ENCODE results near the gene BGN. TPM values are rescaled to one million over a fixed set of nuclear protein-coding genes. Genes with fewer than 3 reads are reported as not detected.

Gene BGN
- total RNA-seq, 1 experiment from 2014 or later = 1.2 TPM

- Mint-ChIP-seq H3K27ac (no peak overlapping the region), H3K27me3 (ENCODE audit: low read depth) (peaks cover 1% of the 10 kb centered on the region; the same call in 1 of the 2 replicates), H3K9me3 (peaks cover 49 to 66% of the 10 kb centered on the region in 2 experiments), H3K4me3 (no peak overlapping the region), H3K4me1 (no peaks in the 10 kb centered on the region), H3K36me3 (ENCODE audit: insufficient read depth in 1 of 3, low read depth in 3 of 3) (peaks cover 10 to 18% (median 18%) of the 10 kb centered on the region in 3 experiments; a peak in 5 of 7 replicates)
- Histone ChIP-seq H3K79me2 (ENCODE audit: insufficient read depth, low read length) (no peaks in the 10 kb centered on the region), H2AK5ac (ENCODE audit: insufficient read length, low read length) (no peak overlapping the region), H3K27ac (ENCODE audit: insufficient read length, low read depth, low read length) (no peak overlapping the region), H3K9me3 (ENCODE audit: control insufficient read depth, low read depth, low read length) (peaks cover 22% of the 10 kb centered on the region), H4K20me1 (ENCODE audit: control insufficient read depth, insufficient read depth, insufficient read length) (no peaks in the 10 kb centered on the region), H3K18ac (ENCODE audit: insufficient read length, low read depth, low read length) (no peak overlapping the region), H2BK12ac (ENCODE audit: insufficient read length, low read depth, low read length) (no peak overlapping the region), H2BK5ac (ENCODE audit: insufficient read length, low read length) (no peak overlapping the region), H4K5ac (ENCODE audit: insufficient read length, low read depth, low read length) (no peak overlapping the region), H2AFZ (ENCODE audit: low read length) (no peak overlapping the region), H3K56ac (ENCODE audit: insufficient read length, low read depth, low read length) (no peak overlapping the region), H3K4me1 (ENCODE audit: insufficient read depth, low read length) (no peaks in the 10 kb centered on the region), H3K14ac (ENCODE audit: insufficient read depth, low read length) (no peak overlapping the region), H3T11ph (ENCODE audit: low read length) (no peak overlapping the region), H3K27me3 (ENCODE audit: insufficient read depth, low read length) (no peaks in the 10 kb centered on the region), H3K4ac (ENCODE audit: low read depth, low read length) (no peak overlapping the region), H4K8ac (replicated peaks; ENCODE audit: insufficient read length, low read depth, low read length) (no peak overlapping the region), H3K4me2 (ENCODE audit: insufficient read depth, insufficient read length, low read length) (no peak overlapping the region), H2BK15ac (ENCODE audit: low read depth, low read length) (no peak overlapping the region), H3K79me1 (ENCODE audit: insufficient read depth, low read depth, low read length, poor library complexity, severe bottlenecking) (no peaks in the 10 kb centered on the region), H4K91ac (ENCODE audit: insufficient read length, low read depth, low read length) (no peak overlapping the region), H2BK120ac (ENCODE audit: low read depth, low read length, poor library complexity, severe bottlenecking) (no peak overlapping the region), H3K23ac (ENCODE audit: insufficient read length, low read depth, low read length) (no peak overlapping the region), H3K9ac (ENCODE audit: extremely low read depth, insufficient read length, low read length) (no peak overlapping the region), H3K23me2 (ENCODE audit: insufficient read length, low read depth, low read length, poor library complexity, severe bottlenecking) (no peaks in the 10 kb centered on the region), H2BK20ac (ENCODE audit: low read depth, low read length, poor library complexity, severe bottlenecking) (no peak overlapping the region)
- WGBS (ENCODE audit: extremely low coverage, insufficient read length, low lambda C conversion rate) = no CpG with 5 or more reads among the region's 17 CpGs
- no peak for DNase-seq
- TF ChIP-seq, protein P1, sequence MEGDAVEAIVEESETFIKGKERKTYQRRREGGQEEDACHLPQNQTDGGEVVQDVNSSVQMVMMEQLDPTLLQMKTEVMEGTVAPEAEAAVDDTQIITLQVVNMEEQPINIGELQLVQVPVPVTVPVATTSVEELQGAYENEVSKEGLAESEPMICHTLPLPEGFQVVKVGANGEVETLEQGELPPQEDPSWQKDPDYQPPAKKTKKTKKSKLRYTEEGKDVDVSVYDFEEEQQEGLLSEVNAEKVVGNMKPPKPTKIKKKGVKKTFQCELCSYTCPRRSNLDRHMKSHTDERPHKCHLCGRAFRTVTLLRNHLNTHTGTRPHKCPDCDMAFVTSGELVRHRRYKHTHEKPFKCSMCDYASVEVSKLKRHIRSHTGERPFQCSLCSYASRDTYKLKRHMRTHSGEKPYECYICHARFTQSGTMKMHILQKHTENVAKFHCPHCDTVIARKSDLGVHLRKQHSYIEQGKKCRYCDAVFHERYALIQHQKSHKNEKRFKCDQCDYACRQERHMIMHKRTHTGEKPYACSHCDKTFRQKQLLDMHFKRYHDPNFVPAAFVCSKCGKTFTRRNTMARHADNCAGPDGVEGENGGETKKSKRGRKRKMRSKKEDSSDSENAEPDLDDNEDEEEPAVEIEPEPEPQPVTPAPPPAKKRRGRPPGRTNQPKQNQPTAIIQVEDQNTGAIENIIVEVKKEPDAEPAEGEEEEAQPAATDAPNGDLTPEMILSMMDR (conservative IDR thresholded peaks at IDR 0.05) = no peak
Measured at GRCh38 chrX:153446950-153447580, 47.7 kb upstream of the BGN start.
